ENCODE results near the gene PLEKHG1.

The PLEKHG1 gene

GRCh38 chr6:150622476-150622875 lies 22.8 kb downstream of the PLEKHG1 start:
- no peak for DNase-seq

DNA sequence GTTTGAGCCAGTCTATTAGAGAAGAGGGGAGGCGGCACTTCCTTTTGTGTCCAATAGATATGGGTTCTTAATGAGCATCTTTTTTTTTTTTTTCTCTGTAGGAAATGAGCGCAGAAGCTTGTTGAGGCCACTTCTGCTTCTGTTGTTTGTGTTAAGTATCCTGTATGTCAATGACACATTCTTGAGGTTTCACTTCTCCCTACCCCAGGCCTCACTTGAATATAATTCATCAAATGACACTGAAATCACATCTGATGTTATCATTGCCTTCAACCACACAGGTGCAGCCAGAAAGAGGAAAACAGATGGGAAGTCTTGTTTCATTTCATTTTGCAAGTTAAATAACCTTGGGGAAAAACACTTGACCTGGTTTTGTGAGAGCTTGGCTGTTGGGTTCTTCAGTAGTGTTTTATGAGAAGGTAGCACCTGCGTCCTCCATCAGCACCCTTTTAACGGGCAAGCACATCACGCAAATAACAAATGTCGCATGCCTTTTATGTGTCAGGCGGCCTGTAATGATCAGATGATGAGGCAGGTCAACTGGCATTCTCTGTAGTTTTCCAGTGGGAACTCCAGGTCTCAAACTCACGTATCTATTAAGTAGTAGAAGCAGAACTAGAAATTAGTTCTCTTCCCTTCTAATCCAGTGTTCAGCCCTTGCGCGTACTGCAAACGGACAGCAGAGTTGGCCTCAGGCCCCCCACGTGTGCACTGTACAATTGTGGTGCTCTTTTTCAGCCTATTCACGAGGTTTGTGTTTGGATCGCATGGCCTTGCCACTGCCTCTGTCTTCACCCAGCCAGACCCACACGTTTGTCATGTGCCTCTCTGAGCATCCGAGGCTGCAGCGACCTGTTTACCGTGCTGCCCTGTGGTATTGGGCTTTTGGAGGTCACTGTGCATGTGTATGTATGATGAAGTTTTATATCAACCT lies 23.5 kb downstream of the PLEKHG1 start:
- no peak for DNase-seq

GRCh38 chr6:150624191-150624590 lies 24.5 kb downstream of the PLEKHG1 start:
- no peak for DNase-seq

- DNase-seq, result no peak
Measured at GRCh38 chr6:150625927-150626326, 26.2 kb downstream of the PLEKHG1 start.

DNA sequence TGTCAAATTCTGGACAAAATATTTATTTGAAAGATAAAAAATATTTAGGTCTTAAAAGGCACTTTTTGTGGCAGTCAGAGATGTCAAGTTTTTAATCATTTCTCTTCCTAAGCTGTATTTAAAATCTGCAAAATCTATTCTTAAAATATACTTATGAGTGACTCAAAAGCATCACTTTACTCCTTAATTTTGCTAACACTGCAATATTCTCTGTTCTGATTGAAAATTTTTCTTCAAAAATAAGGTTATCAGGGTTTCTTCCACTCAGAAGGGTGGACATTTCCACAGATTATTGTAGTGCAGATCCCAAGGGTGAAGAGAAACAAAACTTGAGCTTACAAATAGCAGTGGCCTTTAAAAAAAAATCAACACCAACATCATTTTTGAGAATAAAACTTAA lies 27.5 kb downstream of the PLEKHG1 start:
- DNase-seq, result no peak

DNA sequence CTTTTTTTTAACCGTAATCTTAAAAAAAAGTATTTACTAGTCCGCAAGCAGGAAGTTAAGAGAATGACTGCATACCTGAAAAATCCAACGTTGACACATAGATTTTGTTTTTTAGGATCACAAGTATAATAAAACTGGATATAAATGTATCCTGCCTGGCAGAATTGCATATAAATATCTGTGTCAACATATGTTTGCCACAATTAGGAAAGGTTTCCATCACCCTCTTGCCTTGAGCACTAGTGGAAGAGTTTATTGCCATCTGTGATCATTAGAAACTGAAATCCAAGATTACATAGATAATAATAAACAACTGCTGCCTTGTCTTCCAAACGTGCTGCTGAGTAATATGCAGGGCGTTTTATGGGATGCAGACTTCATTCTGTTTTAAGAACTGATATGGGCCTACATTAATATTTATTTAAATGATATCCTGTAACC lies 27.9 kb downstream of the PLEKHG1 start:
- no peak for DNase-seq

GRCh38 chr6:150628908-150629307 lies 29.2 kb downstream of the PLEKHG1 start:
- no peak for DNase-seq

- no peak for DNase-seq
Measured at GRCh38 chr6:150631283-150631983, 31.7 kb downstream of the PLEKHG1 start.

GRCh38 chr6:150631984-150632642 lies 32.4 kb downstream of the PLEKHG1 start:
- no peak for DNase-seq

DNA sequence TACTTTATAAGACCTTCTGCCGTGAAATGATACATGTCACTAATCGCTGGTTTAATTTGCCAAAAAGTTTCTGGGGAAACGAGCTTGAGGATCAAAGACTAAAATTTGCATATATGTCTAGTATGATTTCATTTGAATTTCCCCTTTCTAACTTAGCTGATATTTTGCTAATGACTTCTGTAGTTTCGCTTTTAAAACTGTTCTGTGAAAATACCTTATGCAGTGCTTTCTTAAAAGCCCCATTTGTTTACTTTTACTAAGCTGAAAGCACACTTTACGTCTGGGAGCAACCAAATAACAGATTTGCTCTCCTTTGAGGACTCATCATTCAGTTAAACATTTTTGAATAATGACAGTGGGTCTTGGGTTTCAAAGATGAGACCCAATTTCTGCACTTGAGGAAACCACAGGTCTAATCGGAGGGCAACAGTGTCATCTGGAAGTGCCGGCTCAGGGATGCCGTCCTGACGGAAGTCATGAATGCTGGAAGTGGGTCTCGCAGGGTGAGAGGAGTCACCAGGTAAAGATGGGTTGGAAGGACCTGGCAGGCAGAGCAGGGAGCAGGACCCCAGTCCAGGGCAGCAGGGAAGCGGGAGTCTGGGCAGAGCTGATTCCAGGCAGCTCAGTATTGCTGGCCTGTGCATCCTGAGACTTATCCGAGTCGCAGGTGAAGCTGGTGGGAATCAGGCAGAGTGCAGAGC lies 33.2 kb downstream of the PLEKHG1 start:
- no peak for DNase-seq

- no peak for DNase-seq
Measured at GRCh38 chr6:150633486-150633834, 33.8 kb downstream of the PLEKHG1 start.

DNA sequence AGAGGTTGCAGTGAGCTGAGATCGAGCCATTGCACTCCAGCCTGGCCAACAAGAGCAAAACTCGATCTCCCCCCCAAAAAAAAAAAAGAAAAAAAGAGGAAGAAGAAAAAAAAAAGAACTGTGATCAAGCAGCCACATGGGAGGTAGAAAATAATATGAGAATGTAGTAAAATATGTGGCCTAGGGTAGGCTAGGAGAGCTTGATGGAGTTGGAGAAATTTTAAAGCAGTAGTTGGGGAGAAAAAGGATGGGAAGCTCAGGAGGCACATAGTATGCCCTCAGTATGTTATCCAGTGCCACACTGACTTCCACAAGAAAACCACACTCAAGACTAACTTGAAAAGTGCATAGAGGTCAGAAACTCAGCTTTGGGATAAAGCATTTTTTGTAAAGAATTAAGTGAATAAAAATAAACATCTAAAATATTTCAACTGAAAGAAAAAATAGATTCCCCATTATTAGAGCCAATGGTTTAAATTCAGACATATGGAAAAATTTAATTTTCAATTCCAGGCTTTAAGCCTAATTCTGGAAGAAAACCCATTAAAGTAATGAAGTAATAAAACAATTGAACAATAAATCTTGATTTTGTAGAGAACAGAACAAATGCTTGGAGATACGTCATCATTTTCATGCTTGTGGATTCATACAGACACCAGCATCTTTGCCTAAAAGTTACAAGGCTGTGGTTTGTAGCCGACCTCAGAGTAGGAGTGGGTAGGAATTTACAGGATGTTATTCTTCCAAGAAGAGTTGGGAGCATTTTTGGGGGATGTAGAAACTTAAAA lies 34.7 kb downstream of the PLEKHG1 start:
- no peak for DNase-seq

- no peak for DNase-seq
Measured at GRCh38 chr6:150634964-150635292, 35.2 kb downstream of the PLEKHG1 start.

- no peak for DNase-seq
Measured at GRCh38 chr6:150635906-150636514, 36.3 kb downstream of the PLEKHG1 start.

DNA sequence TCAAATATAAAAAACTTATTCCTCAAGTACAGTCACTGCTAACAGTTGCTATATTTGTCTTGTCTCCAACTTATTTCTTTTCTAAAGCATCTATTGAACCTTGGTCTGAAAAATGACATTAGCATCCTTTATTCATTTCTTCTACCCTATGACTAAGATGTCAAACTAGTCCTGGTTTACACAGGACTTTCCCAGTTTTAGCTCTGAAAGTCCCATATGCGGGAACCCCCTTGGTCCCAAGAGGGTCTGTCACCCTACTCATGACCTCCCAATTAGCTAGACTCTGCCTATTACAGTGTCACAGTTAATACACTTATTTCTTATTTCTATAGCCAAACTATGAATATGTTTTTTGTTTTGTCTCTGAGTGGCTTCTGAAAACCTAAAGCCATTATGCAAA lies 37.1 kb downstream of the PLEKHG1 start:
- no peak for DNase-seq

- DNase-seq, result no peak
Measured at GRCh38 chr6:150637266-150637665, 37.6 kb downstream of the PLEKHG1 start.

GRCh38 chr6:150638267-150638666 lies 38.6 kb downstream of the PLEKHG1 start:
- DNase-seq, result no peak

DNA sequence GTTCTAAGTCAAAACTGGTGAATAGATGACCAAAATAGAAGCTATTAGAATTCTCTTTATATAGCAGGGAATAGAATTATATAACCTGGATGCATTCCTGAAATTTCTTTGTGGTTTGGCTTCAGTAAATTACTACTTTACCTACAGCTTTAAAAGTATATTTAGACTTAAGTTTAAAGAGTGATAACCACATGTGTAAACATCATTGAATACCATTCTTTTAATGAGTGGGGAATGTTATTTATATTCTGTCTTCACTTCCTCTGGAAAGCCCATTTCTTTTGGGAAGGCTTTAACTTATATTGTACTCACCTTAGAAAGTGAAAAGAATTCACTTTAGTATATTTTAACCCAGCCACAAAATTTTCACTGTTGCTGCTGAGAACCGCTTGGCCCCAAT lies 39.1 kb downstream of the PLEKHG1 start:
- no peak for DNase-seq

GRCh38 chr6:150639823-150640331 lies 40.2 kb downstream of the PLEKHG1 start:
- no peak for DNase-seq

GRCh38 chr6:150640556-150641209 lies 41.0 kb downstream of the PLEKHG1 start:
- no peak for DNase-seq

All from activated T-cell treated with anti-CD3 and anti-CD28 coated beads, Interleukin-2, amount 50 U/mL, for 1 hour (primary cell).